Astrocyte (in vitro differentiated cells and primary cell): ENCODE data around the gene MAP2K7.

ENCODE experiments used
- CTCF ChIP-seq: IDR thresholded peaks from 2 replicates; pipeline ENCODE4 v1.5.1; 2011; ENCODE audit warnings: low read depth, mild to moderate bottlenecking, inconsistent platforms, low read length, moderate library complexity; ENCODE audit not compliant: insufficient read depth
- EZH2 ChIP-seq: IDR thresholded peaks from 2 replicates; pipeline ENCODE4 v1.6.1; 2012; ENCODE audit warnings: mild to moderate bottlenecking, low read length, inconsistent platforms; ENCODE audit not compliant: insufficient read depth

GRCh38 chr19:7879836-7880235, 23.8 kb upstream of the MAP2K7 start:
- TF ChIP-seq CTCF (no peak), EZH2 (no peak)
